ENCODE results near the gene ZNRD2. TPM values are rescaled to one million over a fixed set of nuclear protein-coding genes. Genes with fewer than 3 reads are reported as not detected.

ZNRD2 gene
- total RNA-seq, 1 experiment from 2014 or later: 66.8 TPM

DNA sequence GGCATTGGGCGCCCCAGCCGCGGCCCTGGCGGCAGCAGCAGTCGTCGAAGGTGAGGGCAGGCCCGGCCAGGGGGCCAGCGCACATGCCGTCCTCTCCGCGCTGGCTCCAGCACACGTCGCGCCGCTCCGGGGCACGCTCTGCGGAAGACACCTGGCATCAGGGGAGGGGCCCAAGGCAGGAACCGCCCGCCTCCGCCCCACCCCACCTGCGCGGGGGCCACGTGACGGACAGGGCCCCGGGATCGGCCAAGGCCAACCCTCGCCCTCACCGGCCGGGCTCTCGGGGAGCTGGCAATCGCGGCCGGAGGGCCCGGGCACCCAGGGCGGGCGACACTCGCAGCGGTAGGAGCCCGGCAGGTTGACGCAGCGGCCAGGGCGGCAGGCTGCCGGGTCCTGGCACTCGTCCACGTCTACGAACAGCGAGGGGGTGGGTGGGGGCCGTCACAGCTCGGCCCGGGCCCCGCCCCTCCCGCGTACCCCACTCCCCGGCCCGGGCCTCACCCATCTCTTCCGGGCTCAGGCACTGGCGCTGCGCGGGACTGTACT is 30.5 kb upstream of the ZNRD2 start:
- RAD21 ChIA-PET (ENCODE audit: low non-redundant PET in 1 of 2, low total read pairs in 2 of 2, uncharacterized antibody in 2 of 2, unreplicated experiment in 2 of 2): interaction anchor here (0.6 to 3.3 kb wide), 15 partner anchors 10 to 443 kb away, joined by 3 to 32 read pairs (median 4); partner anchors contain the start of genes FAM89B (in 2 of the 2), SCYL1 (in 1 of the 2) and ZNRD2 (in 1 of the 2)
- peak overlapping the region; percentile 82 for H3K9ac ChIP-seq (ENCODE audit: low read length)
- peak overlapping the region; percentile 68 to 85 for H3K4me3 ChIP-seq (replicated peaks in 1 of 2; ENCODE audit: low read depth in 1 of 2, low read length in 2 of 2)
- BruUV-seq (replicated peaks): no TSS peak
- H3K4me1 ChIP-seq (ENCODE audit: control insufficient read depth in 1 of 2, insufficient read depth in 2 of 2, low read length in 2 of 2): peaks cover 13 to 39% of the 10 kb centered on the region in 2 experiments; a peak in 3 of 4 replicates
- peaks cover 3 to 4% of the 10 kb centered on the region in 2 experiments; a peak in 3 of 4 replicates for H3K36me3 ChIP-seq (ENCODE audit: control insufficient read depth in 1 of 2, insufficient read depth in 2 of 2, low read length in 2 of 2)
- peak; percentile 74 for ATAC-seq
- H3K9me3 ChIP-seq (ENCODE audit: control insufficient read depth in 1 of 2, insufficient read depth in 1 of 2, low read depth in 1 of 2, low read length in 2 of 2): no peaks in the 10 kb centered on the region
- intact Hi-C loops (cut with micrococcal nuclease): loop anchor here (1.0 kb wide), 1 partner anchor 30 kb away; the partner anchor contains the start of gene ZNRD2
- CTCF ChIA-PET: interaction anchor here (0.6 to 4.6 kb wide), 14 partner anchors 11 to 505 kb away, joined by 3 to 89 read pairs (median 4); partner anchors contain the start of genes EHBP1L1, FAM89B, KCNK7 and LTBP3
- no peaks in the 10 kb centered on the region for H3K9me2 ChIP-seq (ENCODE audit: insufficient read depth)
- no peak overlapping the region for H2AFZ ChIP-seq (ENCODE audit: low read depth, low read length, poor library complexity, severe bottlenecking)
- peak overlapping the region; percentile 94 for H3K4me2 ChIP-seq (ENCODE audit: low read length)
- H3K27me3 ChIP-seq (ENCODE audit: insufficient read depth, low read length): no peaks in the 10 kb centered on the region
- peak overlapping the region; percentile 100 for H3K27ac ChIP-seq (ENCODE audit: low read depth, low read length)
- H3K79me2 ChIP-seq (ENCODE audit: insufficient read depth, low read length): peaks cover 24% of the 10 kb centered on the region
- no peaks in the 10 kb centered on the region for H4K20me1 ChIP-seq (ENCODE audit: insufficient read depth)
- TF ChIP-seq POLR2A (IDR thresholded peaks at IDR 0.05; ENCODE audit: borderline replicate concordance, extremely low read depth, insufficient read depth, insufficient read length) (peak; percentile 58), ZFX (IDR thresholded peaks at IDR 0.05) (peak; percentile 75; the same call in 1 of the 2 replicates), POLR2AphosphoS5 (IDR thresholded peaks at IDR 0.05; ENCODE audit: low read depth, low read length) (peak; percentile 64), SRF (IDR thresholded peaks at IDR 0.05; ENCODE audit: low read depth) (no peak)
- POLR2A ChIA-PET: interaction anchor here (0.7 to 2.8 kb wide), 13 partner anchors 15 to 117 kb away, joined by 3 to 16 read pairs (median 6); partner anchors contain the start of genes FAM89B, LTBP3, MALAT1 and NEAT1
- peak; percentile 62 for DNase-seq (ENCODE audit: low read depth, low spot score)

DNA sequence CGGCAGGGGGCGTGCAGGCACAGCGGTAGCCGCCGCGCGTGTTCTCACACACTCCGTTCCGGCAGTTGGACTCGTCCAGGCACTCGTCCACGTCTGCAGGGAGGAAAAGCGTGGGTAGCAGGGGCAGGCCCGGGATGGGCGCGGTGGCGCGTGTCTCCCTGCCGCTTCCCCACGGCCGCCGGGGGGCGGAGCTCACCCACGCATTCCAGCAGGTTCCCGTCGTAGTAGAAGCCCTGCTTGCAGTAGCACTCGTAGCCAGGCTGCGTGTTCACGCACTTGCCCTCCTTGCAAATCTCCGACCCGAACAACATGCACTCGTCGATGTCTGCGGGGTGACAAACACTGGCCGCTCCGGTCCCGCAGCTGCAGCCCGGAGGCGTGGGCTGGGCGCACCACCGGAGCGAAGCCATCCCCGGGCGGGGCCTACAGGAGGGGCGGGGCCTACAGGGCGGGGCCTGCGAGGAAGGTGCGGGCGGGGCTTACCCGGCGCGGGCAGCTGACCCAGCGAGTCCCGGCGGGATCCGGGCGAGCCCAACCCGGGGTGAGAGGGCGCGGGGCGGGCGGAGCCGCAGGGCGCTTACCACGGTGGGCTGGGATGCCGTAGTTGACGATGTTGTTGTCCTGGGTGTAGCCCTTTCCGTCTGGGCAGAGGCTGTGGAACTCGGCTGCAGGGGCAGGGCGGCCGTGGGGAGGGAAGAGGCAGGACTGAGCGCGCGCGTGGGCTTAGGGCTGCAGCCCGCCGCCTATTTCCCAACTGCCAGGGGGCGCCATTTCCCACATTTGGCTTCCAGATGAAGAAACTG is 29.8 kb upstream of the ZNRD2 start:
- Histone ChIP-seq H3K27me3 (ENCODE audit: insufficient read depth, low read length) (no peaks in the 10 kb centered on the region), H3K9me2 (ENCODE audit: insufficient read depth) (no peaks in the 10 kb centered on the region), H3K9me3 (ENCODE audit: control insufficient read depth in 1 of 2, insufficient read depth in 1 of 2, low read depth in 1 of 2, low read length in 2 of 2) (no peaks in the 10 kb centered on the region), H3K9ac (ENCODE audit: low read length) (peak overlapping the region; percentile 82), H3K79me2 (ENCODE audit: insufficient read depth, low read length) (peaks cover 24% of the 10 kb centered on the region), H3K36me3 (ENCODE audit: control insufficient read depth in 1 of 2, insufficient read depth in 2 of 2, low read length in 2 of 2) (peaks cover 3 to 8% of the 10 kb centered on the region in 2 experiments; a peak in 3 of 4 replicates), H2AFZ (ENCODE audit: low read depth, low read length, poor library complexity, severe bottlenecking) (no peak overlapping the region), H4K20me1 (ENCODE audit: insufficient read depth) (no peaks in the 10 kb centered on the region), H3K27ac (ENCODE audit: low read depth, low read length) (peak overlapping the region; percentile 100), H3K4me2 (ENCODE audit: low read length) (peak overlapping the region; percentile 94), H3K4me1 (ENCODE audit: control insufficient read depth in 1 of 2, insufficient read depth in 2 of 2, low read length in 2 of 2) (peaks cover 13 to 39% of the 10 kb centered on the region in 2 experiments; a peak in 3 of 4 replicates), H3K4me3 (replicated peaks in 1 of 2; ENCODE audit: low read depth in 1 of 2, low read length in 2 of 2) (peak overlapping the region; percentile 68 to 85)
- no TSS peak for BruUV-seq (replicated peaks)
- DNase-seq (ENCODE audit: low read depth, low spot score) (peak; percentile 64), ATAC-seq (peak; percentile 73)
- intact Hi-C loops (cut with micrococcal nuclease): loop anchor here (1.0 kb wide), 1 partner anchor 30 kb away; the partner anchor contains the start of gene ZNRD2
- POLR2A ChIA-PET: interaction anchor here (0.7 to 2.8 kb wide), 18 partner anchors 11 to 118 kb away, joined by 3 to 16 read pairs (median 4); partner anchors contain the start of genes EHBP1L1, FAM89B, LTBP3 and MALAT1
- TF ChIP-seq JUND (IDR thresholded peaks at IDR 0.05) (no peak), POLR2AphosphoS5 (IDR thresholded peaks at IDR 0.05; ENCODE audit: low read depth, low read length) (0 out of 2 replicates have a peak, but pooled peaks have one; percentile 7), SRF (IDR thresholded peaks at IDR 0.05; ENCODE audit: low read depth) (no peak), CEBPB (IDR thresholded peaks at IDR 0.05; ENCODE audit: low read depth) (no peak)
- TF ChIP-seq, protein P1, sequence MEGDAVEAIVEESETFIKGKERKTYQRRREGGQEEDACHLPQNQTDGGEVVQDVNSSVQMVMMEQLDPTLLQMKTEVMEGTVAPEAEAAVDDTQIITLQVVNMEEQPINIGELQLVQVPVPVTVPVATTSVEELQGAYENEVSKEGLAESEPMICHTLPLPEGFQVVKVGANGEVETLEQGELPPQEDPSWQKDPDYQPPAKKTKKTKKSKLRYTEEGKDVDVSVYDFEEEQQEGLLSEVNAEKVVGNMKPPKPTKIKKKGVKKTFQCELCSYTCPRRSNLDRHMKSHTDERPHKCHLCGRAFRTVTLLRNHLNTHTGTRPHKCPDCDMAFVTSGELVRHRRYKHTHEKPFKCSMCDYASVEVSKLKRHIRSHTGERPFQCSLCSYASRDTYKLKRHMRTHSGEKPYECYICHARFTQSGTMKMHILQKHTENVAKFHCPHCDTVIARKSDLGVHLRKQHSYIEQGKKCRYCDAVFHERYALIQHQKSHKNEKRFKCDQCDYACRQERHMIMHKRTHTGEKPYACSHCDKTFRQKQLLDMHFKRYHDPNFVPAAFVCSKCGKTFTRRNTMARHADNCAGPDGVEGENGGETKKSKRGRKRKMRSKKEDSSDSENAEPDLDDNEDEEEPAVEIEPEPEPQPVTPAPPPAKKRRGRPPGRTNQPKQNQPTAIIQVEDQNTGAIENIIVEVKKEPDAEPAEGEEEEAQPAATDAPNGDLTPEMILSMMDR (IDR thresholded peaks at IDR 0.05 in 2 of 3, conservative IDR thresholded peaks at IDR 0.05 in 1 of 3; ENCODE audit: borderline replicate concordance in 1 of 3, insufficient read depth in 1 of 3, low read depth in 2 of 3, low read length in 2 of 3): peak in 2 of 3 experiments; percentile 82 to 85; a peak in 4 of 6 replicates
- RAD21 ChIA-PET (ENCODE audit: low non-redundant PET in 1 of 2, low total read pairs in 2 of 2, uncharacterized antibody in 2 of 2, unreplicated experiment in 2 of 2): interaction anchor here (0.6 to 3.3 kb wide), 12 partner anchors 11 to 444 kb away, joined by 3 to 32 read pairs (median 4); partner anchors contain the start of genes FAM89B (in 2 of the 2), SCYL1 (in 1 of the 2) and ZNRD2 (in 1 of the 2)
- CTCF ChIA-PET: interaction anchor here (0.6 to 4.6 kb wide), 16 partner anchors 11 to 505 kb away, joined by 3 to 89 read pairs (median 4); partner anchors contain the start of genes EHBP1L1, FAM89B, KCNK7 and LTBP3
